GM21423 (cell line): ENCODE data around the gene NRF1.

Experiments
- ATAC-seq: cut with Tn5 transposase; IDR thresholded peaks from one replicate; pipeline ENCODE4 v1.9.1; 2021; ENCODE audit warnings: mild to moderate bottlenecking, moderate library complexity; ENCODE audit not compliant: unreplicated experiment

The NRF1 gene

DNA sequence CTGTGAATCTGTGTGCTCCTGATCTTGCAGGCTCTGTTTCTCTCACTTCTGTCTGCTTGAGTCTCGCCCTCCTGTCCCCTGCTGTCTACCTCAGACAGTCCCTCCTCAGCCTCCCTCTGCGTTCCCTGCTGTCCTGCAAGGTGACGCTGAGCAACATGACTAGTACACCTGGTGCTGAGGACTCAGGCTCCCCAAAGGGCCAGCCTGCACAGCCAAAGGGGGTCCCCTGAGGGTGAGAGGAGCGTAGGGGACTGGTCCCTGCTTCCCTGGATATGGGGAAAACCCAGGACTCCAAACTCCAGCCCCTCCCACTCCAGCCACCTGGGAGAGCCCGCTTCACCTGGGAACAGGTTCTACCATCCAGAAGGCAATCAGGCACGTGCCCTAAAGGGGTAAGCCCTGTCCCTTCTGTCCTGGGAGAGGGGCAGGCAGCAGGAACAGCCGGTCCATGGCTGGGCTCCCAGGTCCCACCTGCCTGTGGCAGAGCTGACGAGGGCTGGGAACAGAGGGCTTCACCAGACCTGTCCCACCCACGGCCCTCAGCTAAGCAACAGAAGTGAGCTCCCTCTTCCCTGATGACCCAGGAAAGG is 184.8 kb downstream of the NRF1 start:
- ATAC-seq = no peak

DNA sequence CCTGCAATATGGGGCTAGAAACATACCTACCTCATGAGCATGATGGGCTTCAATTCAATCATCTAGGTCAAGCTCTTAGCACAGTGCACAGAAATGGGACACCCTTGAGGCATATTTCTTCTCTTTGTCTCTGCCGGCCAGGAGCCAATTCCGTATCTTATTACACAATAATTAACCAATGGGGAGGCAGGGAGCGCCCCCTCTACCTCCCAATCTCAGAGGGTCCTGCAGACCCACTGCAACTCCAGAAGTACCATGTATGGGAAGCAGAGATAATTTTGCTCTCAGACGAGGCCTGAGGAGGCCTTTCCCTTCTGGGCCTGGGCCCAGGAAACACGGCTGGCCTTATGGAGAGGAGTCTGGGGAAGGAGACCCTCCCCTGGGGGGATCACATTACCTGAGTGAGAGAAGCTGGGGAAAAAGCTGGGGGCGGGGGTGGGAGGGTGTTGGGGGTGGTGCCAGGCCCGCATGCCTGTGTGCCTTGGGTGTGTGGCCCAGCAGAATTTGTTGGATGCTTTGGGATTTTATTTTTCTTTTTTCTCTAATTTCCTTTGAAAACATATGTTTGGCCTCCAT is 185.8 kb downstream of the NRF1 start:
- ATAC-seq = no peak

DNA sequence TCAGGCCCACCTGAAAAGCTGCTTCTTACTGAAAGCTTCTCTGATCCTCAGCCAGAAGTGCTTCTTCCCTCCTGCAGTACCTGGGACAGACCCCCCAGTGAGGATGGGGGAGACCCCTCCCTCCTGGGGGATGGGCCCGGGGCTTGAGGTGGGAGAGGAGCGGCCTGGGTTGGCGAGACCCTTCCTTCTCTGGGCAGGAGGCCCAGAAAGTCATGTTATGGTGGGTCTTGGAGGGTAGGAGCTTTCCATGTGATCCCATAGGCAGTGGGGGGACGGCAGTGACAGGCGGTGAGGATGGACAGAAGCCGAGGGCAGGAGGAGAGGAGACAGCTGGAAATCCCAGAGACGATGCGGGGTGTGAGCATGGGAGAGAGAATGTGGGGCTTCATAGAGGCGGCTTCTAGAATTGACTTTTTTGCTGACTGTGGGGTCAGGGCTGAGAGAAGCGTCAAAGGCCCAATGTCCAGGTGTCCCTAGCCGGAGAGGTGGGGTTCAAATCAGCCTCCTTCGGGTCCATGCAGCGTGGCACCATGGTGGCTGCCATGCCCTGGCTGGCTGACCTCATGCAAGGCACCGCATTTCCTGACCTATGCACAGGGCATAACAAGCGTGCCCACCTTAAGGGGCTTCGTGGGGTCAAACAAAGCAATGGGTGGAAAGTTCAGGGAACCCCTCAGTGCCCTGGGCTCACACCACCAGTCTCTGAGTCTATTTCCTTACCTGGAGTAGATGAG is 187.3 kb downstream of the NRF1 start:
- no peak for ATAC-seq

DNA sequence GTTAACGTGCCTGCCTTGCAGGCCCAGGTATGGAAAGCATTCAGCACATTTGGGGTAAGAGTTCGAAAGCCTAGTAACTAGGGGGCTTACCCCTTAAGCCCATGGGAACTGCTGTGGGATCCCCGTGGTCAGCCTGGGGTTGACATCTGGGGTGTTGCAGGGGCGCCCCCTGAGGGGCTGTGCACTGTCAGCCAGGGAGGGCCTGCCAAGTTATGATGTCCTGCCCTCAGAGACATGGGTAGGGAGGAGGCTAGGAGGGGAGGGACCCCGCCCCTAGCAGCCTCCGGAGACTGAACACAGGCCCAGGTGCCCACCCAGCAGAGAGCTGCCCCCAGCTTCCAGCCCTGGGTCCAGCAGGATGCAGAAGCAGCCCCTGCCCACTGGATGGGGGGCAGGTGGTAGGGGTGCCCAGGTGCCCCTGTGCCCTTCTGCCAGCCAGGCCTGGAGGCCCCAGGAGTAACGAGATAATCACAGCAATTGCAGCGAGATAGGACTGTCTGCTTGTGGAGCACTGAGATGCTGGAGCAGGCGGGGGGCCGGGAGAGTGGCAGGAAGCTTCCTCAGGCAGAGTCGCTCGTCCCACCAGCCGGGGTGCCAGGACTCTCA is 187.9 kb downstream of the NRF1 start:
- no peak for ATAC-seq

DNA sequence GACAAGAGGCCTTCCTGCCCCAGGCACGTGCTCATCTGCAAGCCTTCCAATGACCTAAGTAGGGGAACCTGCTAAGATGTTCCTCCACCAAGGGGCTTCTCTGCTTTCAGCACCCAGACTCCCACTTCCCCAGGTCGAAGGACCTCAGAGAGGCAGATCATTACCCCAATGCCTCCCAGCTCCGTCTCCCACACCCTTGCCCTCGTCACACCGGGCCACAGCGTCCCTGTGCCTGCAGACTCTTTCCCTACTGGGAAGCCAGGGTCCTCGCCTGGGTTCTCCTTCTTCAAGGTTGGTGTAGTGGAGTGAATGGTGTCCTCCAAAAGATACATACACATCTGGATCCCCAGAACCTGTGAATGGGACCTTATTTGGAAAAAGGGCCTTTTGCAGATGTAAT is 189.4 kb downstream of the NRF1 start:
- ATAC-seq = no peak

DNA sequence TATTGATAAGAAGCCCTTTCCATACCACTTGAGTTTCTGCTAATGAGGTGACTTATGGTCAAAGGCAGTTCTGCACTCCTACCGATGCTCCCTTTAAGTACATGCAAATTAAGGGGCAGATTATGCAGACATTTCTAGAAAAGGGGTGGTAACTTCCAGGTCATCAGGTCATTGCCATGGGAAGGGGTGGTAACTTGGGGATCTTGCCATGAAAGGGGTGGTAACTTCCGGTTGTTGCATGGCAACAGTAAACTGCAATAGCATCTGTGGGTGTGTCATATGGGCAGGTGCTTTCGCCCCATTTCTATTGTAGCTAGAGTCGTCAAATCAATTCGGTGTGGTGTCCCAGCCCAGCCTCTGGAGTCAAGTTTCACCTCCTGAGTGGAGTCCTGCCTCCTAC is 190.4 kb downstream of the NRF1 start:
- ATAC-seq = no peak

DNA sequence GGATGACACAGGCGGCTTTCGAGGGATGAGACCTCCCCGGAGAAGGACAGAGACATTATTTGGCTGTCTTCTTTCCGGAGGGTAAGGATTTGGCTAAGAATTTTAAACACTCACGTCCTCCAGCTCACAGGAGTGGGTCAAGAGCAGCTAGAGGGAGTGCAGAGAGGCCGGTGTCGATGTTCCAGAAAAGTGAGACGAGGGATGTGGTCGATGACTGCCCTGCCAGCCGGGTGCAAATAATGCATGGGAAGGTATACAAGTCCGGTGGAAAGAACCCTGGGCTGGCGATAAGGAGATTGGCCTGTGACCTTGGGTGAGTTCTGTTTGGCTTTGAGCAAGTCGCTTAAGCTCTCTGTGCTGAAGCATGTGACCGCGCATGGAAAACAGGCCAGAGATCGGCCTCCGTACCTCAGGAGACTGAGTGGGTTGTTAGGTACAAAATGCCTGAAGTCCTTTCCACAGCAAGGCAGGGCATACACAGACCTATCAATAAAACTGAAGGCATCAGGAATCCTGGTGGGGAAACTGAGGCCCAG is 192.1 kb downstream of the NRF1 start:
- no peak for ATAC-seq

DNA sequence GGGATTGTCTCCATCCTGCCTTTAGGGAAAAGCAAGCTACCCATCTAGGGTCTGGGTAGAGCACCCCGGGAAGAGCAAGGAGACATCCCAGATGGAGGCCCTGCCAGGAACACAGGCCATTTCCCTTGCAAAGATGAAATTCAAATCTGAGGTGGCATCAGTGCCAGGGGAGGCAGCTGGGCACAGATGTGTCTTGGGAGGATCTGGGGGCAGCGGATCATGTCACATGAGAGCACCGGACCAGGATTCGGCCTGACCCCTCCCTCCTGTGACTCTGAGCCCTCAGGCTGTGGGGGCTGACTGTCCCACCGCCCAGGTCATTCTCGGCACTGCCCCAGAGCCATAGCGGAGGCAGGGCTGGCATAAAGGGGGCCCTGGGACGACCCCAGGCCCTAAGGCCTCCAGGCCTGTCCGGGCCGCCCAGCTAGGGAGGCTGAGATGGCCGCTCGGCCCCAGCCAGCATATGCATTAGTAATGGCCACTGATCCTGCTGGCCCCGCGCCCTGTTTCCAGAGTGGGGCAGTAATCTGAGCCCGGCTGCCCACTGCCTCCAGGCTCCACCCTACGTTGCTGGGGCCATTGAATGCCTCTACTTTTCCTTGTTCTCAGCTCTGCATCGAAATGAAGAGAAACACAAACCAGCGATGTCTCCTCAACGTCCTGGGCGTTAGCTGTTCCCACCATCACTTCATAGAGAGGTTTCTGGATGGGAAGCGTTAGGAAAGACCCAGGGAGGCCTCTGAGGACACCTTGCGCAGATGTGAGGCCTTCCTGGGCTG is 192.8 kb downstream of the NRF1 start:
- no peak for ATAC-seq

DNA sequence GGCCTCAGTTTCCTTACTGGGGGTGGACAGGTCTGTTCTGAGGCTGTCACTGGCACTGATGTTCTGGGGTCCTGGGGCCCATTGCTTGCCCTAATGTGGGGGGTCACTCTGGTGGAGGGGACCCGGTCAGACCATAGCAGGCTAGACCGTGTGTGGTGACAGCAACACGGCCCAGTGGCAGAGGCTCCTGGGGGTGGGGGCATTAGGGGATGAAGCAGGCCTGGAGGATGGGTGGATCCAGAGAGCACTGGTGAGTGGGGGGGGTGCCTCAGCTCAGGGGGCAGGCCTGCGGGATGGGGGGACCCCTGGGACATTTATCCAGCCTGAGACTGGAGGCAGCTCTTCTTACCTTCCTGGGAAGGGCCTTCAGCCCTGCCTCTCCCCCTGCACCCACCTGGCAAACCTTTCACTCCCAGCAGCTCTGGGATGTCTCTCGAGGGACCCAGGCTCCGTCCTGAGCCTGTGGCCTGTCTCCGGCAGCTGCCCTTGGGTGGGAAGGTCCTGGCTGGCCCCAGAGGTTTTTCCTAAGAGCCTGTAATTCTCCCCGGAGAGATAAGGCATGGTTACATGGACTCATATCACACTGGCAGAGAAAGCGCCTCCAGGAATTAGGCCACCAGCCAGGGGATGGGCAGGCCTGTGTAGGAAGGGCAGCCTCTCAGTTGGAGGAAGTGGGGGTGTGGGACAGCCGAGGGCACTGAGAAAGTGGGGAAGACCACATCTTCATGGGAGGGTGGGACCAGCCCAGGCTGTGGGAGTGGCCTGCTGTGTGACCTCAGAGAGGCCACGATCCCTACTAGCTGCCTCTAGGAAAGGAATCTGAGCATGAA is 193.6 kb downstream of the NRF1 start:
- ATAC-seq = no peak
